HG03039 (cell line): ENCODE data around the gene TEX30.

Source experiments
- ATAC-seq: cut with Tn5 transposase; IDR thresholded peaks from one replicate; pipeline ENCODE4 v1.9.1; 2021; ENCODE audit warnings: mild to moderate bottlenecking, moderate library complexity; ENCODE audit not compliant: unreplicated experiment

TEX30 gene

GRCh38 chr13:102718746-102719145 lies 54.8 kb downstream of the TEX30 start:
- ATAC-seq: no peak
